DND-41 (cell line): Measurements from ENCODE around the gene NAA10.

ENCODE experiments used
- ATAC-seq: fragments of 200-7000 bp; cut with Tn5 transposase; 3 replicates; pipeline ENCODE4 v1.9.1; 2021; ENCODE audit warnings: low read depth; ENCODE audit not compliant: insufficient read depth
- DNase-seq: peaks from one replicate; pipeline ENCODE4 v3.0.0-alpha.2; 2020
- H2AFZ ChIP-seq: 2 replicates; pipeline ENCODE4 v1.6.0; 2012; ENCODE audit warnings: low read depth, low read length
- H3K27ac ChIP-seq: 2 replicates; pipeline ENCODE4 v1.5.1; 2012; ENCODE audit warnings: low read length, inconsistent platforms
- H3K27me3 ChIP-seq: fragments of 200-600 bp; sonication (generic); 2 replicates; pipeline ENCODE4 v1.6.0; 2012; ENCODE audit warnings: low read length, mild to moderate bottlenecking, inconsistent platforms; ENCODE audit not compliant: insufficient read depth, poor library complexity
- H3K36me3 ChIP-seq: 2 replicates; pipeline ENCODE4 v1.5.1; 2012; ENCODE audit warnings: low read length, inconsistent platforms; ENCODE audit not compliant: insufficient read depth
- H3K4me1 ChIP-seq: 2 replicates; pipeline ENCODE4 v1.5.1; 2012; ENCODE audit warnings: mild to moderate bottlenecking, low read length; ENCODE audit not compliant: insufficient read depth
- H3K4me2 ChIP-seq: 2 replicates; pipeline ENCODE4 v1.6.0; 2012; ENCODE audit warnings: mild to moderate bottlenecking, moderate library complexity, low read length, inconsistent platforms; ENCODE audit not compliant: insufficient read depth
- H3K4me3 ChIP-seq, 2 experiments: fragments of 200-600 bp in 1 of 2; shearing (Covaris generic) in 1 of 2; 2 replicates each; pipeline ENCODE4 v1.5.1; 2012 to 2016; ENCODE audit warnings: inconsistent platforms in 2 of 2, low read length in 2 of 2, mild to moderate bottlenecking in 2 of 2, low read depth in 1 of 2, moderate library complexity in 1 of 2
- H3K79me2 ChIP-seq: 2 replicates; pipeline ENCODE4 v1.6.0; 2012; ENCODE audit warnings: low read length, inconsistent platforms; ENCODE audit not compliant: insufficient read depth
- H3K9ac ChIP-seq: 2 replicates; pipeline ENCODE4 v1.6.0; 2012; ENCODE audit warnings: low read depth, mild to moderate bottlenecking, inconsistent platforms, low read length, moderate library complexity
- H3K9me3 ChIP-seq: 2 replicates; pipeline ENCODE4 v1.5.1; 2012; ENCODE audit warnings: low read length, moderate library complexity, mild to moderate bottlenecking, inconsistent platforms; ENCODE audit not compliant: insufficient read depth, severe bottlenecking
- H4K20me1 ChIP-seq: 2 replicates; pipeline ENCODE4 v1.6.0; 2012; ENCODE audit warnings: low read length; ENCODE audit not compliant: insufficient read depth
- CTCF ChIP-seq: IDR thresholded peaks from 2 replicates; pipeline ENCODE4 v1.5.1; 2012; ENCODE audit warnings: borderline replicate concordance, low read length, moderate library complexity, mild to moderate bottlenecking; ENCODE audit not compliant: poor library complexity, severe bottlenecking; ENCODE audit errors: extremely low read depth
- EZH2 ChIP-seq: IDR thresholded peaks from 3 replicates; pipeline ENCODE4 v1.6.1; 2012; ENCODE audit warnings: borderline replicate concordance, low read depth, mild to moderate bottlenecking, moderate library complexity, low read length, inconsistent platforms; ENCODE audit not compliant: severe bottlenecking

The NAA10 gene

GRCh38 chrX:153952373-153953026 lies 17.7 kb upstream of the NAA10 start:
- Histone ChIP-seq H3K27ac (no peak overlapping the region), H3K4me3 (no peak overlapping the region), H4K20me1 (peaks cover 60% of the 10 kb centered on the region), H3K36me3 (peaks cover 89% of the 10 kb centered on the region), H3K79me2 (peaks cover 27% of the 10 kb centered on the region), H3K27me3 (no peaks in the 10 kb centered on the region), H3K9ac (no peak overlapping the region), H3K4me1 (no peaks in the 10 kb centered on the region), H3K9me3 (no peaks in the 10 kb centered on the region), H3K4me2 (no peak overlapping the region), H2AFZ (no peak overlapping the region)
- ATAC-seq (no peak), DNase-seq (no peak)
- TF ChIP-seq EZH2 (no peak), CTCF (no peak)

- Histone ChIP-seq H2AFZ (no peak overlapping the region), H3K27me3 (no peaks in the 10 kb centered on the region), H3K9me3 (no peaks in the 10 kb centered on the region), H3K4me2 (no peak overlapping the region), H3K27ac (no peak overlapping the region), H3K79me2 (peaks cover 21% of the 10 kb centered on the region), H3K36me3 (peaks cover 88% of the 10 kb centered on the region), H3K4me1 (no peaks in the 10 kb centered on the region), H3K4me3 (no peak overlapping the region), H4K20me1 (peaks cover 58% of the 10 kb centered on the region), H3K9ac (no peak overlapping the region)
- ATAC-seq (no peak), DNase-seq (no peak)
- TF ChIP-seq CTCF (no peak), EZH2 (no peak)
These were observed 17.0 kb upstream of the NAA10 start for GRCh38 chrX:153951683-153952372.

GRCh38 chrX:153950127-153950526 lies 15.3 kb upstream of the NAA10 start:
- Histone ChIP-seq H3K36me3 (peaks cover 71% of the 10 kb centered on the region), H3K4me3 (no peak overlapping the region), H3K27me3 (no peaks in the 10 kb centered on the region), H3K4me2 (no peak overlapping the region), H2AFZ (no peak overlapping the region), H3K79me2 (peaks cover 11% of the 10 kb centered on the region), H4K20me1 (peaks cover 41% of the 10 kb centered on the region), H3K27ac (no peak overlapping the region), H3K4me1 (no peaks in the 10 kb centered on the region), H3K9me3 (no peaks in the 10 kb centered on the region), H3K9ac (no peak overlapping the region)
- TF ChIP-seq EZH2 = no peak
- no peak for TF ChIP-seq CTCF
- ATAC-seq = no peak
- DNase-seq = no peak
